G401 (cell line): ENCODE data around the gene IL17RC. TPM values are rescaled to one million over a fixed set of nuclear protein-coding genes. Genes with fewer than 3 reads are reported as not detected.
"Not testable (repeated sequence)": the region's sequence is repeated elsewhere in the genome, so short reads cannot be mapped to it uniquely, and the experiment has no call there.

Source experiments
- DNase-seq: peaks from one replicate; pipeline ENCODE4 v3.0.0-alpha.2; 2015; ENCODE audit warnings: low spot score
- in situ Hi-C: cut with HindIII; loops from 2 replicates; pipeline ENCODE4 v1.10.0; 2016; ENCODE audit warnings: low sequenced_read_pairs, mixed read lengths
- total RNA-seq: library from RNA; depleted of rRNA; stranded (reverse); fragments of >200 nt; shearing (Covaris generic); gene quantifications from 2 replicates; pipeline ENCODE4 v1.2.3, GENCODE V29; 2014

Gene IL17RC
- total RNA-seq, 1 experiment from 2014 or later = 12.2 TPM

DNA sequence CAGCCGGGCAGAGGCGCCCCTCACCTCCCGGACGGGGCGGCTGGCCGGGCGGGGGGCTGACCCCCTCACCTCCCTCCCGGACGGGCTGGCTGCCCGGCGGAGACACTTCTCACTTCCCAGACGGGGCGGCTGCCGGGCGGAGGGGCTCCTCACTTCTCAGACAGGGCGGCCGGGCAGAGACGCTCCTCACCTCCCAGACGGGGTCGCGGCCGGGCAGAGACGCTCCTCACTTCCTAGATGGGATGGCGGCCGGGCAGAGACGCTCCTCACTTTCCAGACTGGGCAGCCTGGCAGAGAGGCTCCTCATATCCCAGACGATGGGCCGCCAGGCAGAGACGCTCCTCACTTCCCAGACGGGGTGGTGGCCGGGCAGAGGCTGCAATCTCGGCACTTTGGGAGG is 23.0 kb downstream of the IL17RC start:
- DNase-seq, in situ Hi-C loops: not testable (repeated sequence)

DNA sequence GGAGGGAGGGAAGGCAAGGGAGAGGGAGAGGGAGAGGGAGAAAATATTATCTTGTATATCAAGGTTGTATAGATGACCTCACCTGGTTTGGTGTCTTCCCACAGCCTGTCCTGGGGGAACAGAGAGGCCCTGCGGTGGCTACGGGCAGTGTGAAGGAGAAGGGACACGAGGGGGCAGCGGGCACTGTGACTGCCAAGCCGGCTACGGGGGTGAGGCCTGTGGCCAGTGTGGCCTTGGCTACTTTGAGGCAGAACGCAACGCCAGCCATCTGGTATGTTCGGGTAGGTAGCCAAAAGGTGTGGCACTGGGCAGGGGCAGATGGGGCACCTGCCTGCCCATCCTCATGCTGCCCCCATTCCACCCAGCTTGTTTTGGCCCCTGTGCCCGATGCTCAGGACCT is 23.8 kb downstream of the IL17RC start:
- in situ Hi-C loops = no loop called here

DNA sequence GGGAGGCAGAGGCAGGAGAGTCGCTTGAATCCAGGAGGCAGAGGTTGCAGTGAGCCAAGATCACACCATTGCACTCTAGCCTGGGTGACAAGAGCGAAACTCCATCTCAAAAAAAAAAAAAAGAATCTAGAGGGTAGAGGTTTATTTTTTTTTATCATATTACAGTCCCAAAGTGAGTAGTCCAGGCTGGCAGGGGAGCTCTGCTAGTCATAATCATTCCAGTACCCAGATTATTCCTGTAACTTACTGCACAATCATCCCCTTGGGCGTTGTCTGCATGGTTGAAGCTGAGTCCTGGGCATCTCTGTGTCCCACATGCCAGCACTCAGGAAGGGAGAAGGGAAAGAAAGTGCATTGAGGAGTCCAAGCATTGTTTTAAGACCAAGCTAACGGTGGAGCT is 25.3 kb downstream of the IL17RC start:
- in situ Hi-C loops = no loop called here
- DNase-seq = no peak

More for the DNA sequence above, 23.8 kb downstream of the IL17RC start:
- DNase-seq = peak; percentile 45

DNA sequence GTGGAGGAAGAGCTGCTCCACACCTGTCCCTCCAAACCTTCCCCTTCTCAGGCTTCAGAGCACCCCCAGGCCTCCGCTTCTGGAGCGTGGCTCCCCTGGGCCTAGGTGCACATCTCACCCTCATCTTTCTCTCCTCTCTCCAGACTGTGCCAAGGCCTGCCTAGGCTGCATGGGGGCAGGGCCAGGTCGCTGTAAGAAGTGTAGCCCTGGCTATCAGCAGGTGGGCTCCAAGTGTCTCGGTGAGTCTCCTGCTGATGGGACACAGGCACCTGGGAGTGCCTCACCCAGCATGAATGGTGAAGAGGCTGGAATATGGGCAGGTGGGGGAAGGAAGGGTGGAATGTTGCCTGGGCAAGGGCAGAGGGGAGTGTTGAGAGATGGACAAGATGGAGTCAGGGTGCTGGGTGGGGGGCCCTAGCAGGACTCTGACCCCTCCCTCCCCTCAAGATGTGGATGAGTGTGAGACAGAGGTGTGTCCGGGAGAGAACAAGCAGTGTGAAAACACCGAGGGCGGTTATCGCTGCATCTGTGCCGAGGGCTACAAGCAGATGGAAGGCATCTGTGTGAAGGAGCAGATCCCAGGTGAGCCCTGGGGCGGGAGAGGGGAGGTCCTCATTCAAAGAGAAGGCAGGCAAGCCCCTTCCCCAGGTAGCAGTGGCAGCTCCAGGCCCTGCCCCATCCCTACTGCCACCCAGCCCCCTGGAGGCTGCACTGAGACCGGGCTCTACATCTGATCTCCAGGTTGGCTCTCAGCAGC is 26.2 kb downstream of the IL17RC start:
- in situ Hi-C loops = no loop called here
- no peak for DNase-seq

DNA sequence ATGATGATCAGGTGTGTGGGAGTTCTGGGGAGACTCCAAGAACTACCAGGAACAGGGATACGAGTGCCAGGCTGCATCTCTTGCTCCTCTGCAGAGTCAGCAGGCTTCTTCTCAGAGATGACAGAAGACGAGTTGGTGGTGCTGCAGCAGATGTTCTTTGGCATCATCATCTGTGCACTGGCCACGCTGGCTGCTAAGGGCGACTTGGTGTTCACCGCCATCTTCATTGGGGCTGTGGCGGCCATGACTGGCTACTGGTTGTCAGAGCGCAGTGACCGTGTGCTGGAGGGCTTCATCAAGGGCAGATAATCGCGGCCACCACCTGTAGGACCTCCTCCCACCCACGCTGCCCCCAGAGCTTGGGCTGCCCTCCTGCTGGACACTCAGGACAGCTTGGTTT is 27.4 kb downstream of the IL17RC start:
- in situ Hi-C loops = no loop called here
- no peak for DNase-seq

DNA sequence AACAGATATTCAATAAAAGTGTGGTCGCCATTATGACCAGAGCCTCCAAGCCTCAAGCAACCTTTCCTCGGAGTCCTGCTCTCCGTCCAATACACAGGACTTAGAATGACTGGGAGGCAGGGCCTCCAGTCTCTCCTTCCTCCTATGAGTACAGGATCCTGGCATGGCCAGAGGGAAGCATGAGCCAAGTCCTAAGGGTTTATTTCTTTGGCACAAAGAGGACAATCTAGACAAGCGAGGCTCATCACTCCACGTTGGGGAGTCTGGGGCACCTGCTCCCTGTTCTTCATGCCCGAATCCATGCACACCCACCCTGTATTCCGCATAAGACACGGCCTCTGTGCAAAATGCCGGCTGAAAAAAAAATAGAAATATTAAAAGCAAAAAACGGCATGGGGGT is 28.5 kb downstream of the IL17RC start:
- in situ Hi-C loops = no loop called here

DNA sequence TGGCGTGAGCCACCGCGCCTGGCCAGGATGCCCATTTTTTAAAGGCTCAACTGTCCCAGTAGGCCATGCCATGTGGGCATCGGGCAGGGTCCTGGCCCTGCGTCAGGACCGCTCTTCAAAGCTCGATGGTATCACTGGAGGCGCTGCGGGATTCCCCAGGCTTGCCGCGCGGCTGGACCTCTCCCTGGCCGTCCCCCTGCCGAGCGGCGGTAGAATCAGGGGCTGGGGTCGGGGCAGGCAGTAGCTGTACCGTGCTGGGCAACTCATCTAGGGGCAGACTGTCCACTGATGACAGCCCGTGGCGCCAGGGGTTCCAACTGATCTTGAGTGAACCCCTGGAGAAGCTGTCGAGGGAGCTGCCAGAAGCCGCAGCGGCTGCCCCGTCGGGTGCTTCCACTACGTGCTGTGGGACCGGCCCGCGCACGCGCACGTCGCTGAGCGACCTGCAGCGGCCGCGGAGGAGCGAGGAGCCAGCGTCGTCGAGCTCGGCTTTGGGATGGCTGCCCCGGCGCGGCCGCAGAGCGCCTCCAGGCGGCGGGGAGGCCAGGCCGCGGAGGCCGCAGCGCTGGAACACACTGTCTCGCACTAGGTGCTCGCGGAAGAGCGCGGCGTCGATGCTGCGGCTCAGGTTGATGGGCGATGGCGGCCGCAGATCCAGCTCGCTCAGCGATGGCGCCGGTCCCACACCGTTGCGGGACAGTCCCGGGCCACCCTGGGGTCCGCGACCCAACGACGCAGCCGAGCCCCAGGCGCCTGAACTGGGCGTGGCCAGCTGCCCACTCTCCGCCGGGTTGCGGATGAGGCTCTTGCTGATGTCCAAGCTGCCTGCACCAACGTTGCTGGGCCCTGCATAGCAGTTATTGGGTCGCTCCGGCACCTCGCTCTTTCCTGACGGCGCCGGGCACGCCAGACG is 29.5 kb downstream of the IL17RC start:
- in situ Hi-C loops = no loop called here
- peak; percentile 75 for DNase-seq

More for the DNA sequence above, 28.5 kb downstream of the IL17RC start:
- peak; percentile 67 for DNase-seq

DNA sequence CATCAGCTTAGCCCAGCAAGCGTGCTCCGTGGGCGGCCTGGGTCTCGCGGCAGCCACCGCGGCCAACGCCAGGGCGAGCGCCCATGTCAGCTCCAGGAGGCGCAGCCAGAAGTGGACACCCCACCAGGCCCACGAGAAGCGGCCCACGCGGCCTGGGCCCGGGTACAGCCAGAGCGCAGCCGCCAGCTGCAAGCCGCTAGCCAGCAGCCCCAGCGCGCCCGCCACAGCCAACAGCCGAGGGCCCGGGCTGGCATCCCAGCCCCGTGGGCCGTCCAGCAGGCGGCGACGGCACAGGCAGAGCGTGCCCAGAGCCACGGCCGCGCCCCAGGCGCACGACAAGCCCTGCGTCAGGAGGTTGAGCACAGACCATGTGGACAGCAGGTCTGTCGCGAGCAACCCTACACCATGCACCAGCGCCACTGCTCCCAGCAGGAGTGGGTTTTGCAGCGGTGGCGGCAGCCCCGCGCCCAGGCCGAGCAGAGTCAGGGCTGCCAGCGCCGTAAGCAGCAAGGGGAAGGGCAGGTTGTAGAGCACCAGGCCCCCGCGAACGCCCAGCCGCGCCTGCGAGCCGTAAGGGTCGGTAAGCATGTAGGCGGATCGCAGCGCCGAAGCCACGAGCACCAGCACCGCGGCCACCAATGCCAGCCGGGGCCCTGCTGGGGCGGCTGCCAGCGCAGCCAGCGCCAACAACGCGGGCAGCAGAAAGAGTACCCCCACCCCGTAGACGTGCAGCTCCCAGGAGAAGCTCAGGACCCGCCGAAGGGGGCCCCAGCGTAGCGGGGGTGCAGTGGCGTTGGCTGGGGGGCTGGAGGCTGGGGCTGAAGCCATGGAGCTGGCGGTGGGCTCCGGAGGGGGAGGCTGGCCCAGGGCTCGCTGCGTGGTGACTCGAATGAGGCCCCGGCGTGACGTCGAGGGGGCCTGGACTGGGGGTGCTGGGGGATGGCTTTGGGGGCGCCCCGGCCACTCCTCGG is 30.4 kb downstream of the IL17RC start:
- in situ Hi-C loops = no loop called here
- DNase-seq = peak; percentile 71

DNA sequence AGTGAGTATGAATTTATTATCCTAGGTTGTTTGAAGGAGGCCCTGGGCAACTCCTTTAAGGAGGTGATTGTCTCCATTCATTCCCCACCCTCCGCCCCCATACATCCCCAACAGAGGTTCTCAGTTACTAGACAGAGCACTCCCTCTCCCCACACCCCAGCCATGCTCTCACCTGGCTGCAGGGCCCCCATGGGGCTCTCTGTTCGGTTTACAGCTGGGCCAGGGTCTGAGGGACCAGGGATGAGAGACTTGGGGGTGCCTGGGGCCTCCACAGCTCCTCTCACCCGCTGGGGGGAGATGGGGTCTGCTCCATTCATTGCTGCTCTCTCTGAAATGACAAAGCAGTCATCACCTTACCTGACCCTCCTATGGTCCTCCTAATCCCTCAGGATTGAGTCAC is 31.7 kb downstream of the IL17RC start:
- in situ Hi-C loops = no loop called here
- DNase-seq = no peak

DNA sequence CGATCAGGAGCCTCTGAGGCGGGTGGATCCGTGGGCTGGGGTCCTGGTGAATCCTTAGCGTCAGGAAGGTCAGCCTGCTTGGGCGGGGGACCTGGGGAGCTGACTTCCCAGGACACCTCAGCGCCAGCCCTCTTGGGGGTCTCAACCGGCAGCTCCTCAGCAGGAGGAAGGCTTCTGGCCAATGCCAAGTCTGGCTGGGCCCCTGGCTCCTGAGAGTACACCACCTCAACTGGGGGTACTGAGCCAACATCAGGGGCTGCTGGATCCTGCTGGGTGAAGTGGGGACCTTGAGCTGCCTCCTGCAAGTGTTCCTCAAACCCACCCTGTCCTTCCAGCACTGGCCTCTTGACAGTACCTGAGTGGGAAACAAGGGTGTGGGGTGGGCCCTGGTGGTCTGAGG is 32.2 kb downstream of the IL17RC start:
- no peak for DNase-seq
- in situ Hi-C loops = no loop called here

DNA sequence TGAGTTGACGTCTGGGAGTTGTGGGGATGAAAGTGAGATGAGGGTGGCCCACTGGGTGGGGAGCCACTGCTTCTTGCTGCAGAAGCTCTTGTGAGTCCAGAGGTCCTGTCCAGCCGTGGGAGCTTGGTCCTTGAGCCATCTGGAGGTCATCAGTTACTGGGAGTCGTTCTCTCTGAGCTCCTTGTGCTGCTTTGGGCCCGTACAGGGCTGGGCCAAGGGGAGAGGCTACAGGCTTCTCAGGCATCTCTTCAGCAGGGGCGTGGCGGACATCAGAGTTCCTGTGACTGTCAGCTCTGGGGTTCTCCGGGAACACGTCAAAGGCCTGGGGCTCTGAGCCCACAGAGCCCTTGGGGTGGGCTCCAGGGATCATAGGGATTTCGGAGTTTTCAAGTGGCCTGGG is 32.7 kb downstream of the IL17RC start:
- no peak for DNase-seq
- in situ Hi-C loops = no loop called here

DNA sequence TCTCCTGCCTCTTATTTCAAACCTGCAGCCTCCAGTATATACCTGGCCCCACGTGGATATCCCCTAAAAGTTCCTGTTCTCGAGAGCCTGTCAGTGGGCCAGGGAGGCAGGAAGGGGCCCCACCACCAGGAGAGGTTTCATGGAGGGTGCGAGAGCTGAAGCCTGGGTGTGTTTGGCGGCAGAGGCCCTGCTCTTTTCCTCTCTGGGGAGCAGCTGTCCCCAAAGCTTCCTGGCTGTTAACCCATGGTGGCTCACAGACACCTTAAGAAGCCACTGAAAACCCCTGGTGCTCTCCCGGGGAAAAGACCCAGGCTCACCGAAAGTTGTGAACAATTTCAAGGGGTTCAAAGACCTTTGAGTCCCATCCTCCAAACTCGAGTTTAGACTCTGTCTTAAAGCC is 34.2 kb downstream of the IL17RC start:
- no peak for DNase-seq
- in situ Hi-C loops = no loop called here

DNA sequence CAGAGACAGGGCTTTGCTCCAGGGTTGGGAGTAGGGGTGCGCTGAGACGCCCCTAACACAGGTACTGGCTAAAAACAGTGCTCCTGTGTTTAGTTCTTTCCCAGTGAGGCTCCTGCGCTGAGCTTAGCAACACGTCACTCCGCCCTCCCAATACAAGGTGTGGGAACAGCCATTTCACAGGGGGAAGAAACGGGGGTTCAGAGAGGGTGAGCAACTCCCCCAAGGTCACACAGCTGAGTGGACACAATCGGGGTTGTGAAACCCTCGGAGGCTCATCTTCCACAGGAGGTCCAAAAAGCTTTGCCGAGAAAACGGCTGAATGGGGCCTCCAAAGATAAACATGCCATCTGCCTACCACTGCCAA is 34.7 kb downstream of the IL17RC start:
- DNase-seq = peak; percentile 56
- in situ Hi-C loops = no loop called here

DNA sequence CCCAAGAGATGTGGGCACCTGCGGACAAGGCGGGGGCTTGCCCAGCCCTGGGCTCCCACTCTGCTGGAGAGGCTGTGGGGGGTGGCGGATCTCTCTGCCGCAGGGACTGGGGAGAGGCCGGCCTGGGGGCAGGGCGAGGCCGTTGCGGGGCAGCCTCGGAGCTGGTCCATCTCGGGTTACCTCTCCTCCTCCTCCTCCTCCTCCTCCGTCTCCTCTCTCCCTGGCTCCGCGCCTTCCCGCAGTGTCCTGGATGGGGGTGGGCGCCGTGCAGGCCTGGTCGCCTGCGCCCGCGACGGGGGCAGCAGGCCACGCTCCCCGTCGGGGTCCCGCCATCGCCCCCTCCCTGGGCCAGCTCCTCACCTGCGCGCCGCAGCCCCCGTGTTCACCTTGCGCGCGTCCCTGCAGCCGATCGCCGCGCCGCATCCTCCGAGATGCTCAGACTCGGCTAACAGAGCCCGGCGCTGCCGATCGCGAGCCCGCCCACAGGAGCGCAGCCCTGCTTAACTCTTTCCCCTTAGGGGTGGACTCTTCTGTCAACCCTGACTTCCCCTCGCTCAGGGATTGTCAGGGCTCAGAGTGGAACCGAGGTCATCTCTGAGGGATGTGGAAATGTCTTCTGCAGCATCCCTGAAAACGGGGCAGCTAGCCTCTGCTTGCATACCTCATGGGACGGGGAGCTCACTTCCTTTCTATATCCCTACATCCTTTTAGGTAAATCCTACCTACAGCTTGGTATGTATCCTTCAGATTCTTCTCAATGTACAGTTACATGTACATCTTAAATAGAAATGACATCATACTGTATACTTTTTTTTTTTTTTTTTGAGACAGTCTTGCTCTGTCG is 35.3 kb downstream of the IL17RC start, which contains the start of gene PRRT3:
Gene PRRT3, minus strand, starts transcription at position 447 of the 844 bp plus-strand sequence. CDS start 2,293 bp downstream, outside the sequence.
- in situ Hi-C loops = no loop called here
- DNase-seq = peak; percentile 68

DNA sequence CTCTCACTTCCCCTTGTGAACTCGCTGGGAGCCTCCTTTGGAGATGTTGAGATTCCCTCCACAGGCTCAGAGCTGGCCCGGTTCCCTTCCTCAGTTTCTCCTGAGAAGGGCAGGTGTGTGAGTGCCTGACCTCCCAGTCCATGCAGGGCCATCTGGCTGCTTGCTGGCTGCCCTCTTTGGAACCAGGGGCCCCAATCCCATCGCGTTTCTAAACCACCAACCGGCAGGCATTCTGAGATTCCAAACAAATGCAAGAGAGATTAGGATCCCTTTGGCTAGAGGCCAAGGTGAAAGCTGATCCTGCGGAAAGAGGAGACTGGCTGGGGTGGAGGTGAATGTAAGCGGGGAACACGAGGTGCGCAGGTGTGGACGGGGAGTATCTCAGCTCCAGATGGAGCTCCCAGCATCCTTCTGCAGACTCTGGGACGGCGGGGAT is 38.2 kb downstream of the IL17RC start:
- no peak for DNase-seq
- in situ Hi-C loops = no loop called here

DNA sequence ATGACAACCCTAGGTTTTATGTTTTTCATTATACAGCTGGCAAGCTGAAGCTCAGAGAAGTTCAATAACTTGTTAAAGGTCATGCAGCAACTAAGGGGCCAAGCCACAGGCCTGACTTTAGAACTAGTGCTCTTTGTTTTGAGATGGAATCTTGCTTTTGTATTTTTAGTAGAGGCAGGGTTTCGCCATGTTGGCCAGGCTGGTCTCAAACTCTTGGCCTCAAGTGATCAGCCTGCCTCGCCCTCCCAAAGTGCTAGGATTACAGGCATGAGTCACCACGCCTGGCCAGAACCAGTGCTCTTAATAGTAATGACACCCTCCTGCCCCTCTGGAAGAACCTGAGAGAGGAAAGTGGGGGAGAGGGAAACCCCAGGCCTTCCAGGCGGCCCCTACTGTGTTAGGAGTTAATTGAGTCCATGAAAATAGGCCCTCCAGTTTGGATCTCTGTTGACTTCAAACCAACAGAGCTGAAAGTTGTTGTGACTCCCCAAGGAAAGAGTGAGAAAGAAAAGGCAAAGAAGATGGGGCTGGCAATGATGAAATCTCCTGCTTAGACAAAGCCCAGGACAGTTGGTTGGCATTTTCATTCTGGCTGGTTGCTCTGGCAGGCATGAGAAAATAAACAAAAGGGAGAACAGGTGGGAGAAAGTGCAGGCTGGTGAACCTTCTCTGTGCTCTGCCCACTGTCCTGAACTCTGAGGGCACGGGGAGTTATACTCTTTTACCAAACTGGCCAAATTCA is 38.9 kb downstream of the IL17RC start:
- DNase-seq = no peak
- in situ Hi-C loops = no loop called here

DNA sequence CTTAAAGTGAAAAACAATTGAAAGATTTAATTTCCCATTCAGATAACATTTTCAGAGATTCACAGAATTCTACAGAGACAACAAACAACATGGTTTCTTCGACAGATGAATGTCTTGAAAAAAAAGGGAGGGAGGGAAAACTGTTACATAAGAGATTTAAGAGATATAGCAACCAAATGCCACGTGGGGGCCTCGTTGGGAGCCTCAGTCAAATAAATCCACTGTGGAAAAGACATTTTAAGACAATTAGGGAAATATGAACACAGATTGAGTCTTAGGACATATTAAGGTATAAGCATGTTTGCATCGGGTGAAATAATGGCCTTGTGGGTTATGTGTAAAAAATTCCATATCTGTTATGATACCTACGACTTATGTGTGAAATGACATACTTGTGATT is 40.3 kb downstream of the IL17RC start:
- in situ Hi-C loops = no loop called here

More for the DNA sequence above, 40.3 kb downstream of the IL17RC start:
- DNase-seq = no peak
